GM19328 (cell line): Measurements from ENCODE around the gene SRY.
"Not testable (repeated sequence)": the region's sequence is repeated elsewhere in the genome, so short reads cannot be mapped to it uniquely, and the experiment has no call there.

ENCODE experiments used
- ATAC-seq: cut with Tn5 transposase; IDR thresholded peaks from one replicate; pipeline ENCODE4 v1.9.1; 2021; ENCODE audit warnings: mild to moderate bottlenecking, moderate library complexity; ENCODE audit not compliant: unreplicated experiment

Gene SRY

DNA sequence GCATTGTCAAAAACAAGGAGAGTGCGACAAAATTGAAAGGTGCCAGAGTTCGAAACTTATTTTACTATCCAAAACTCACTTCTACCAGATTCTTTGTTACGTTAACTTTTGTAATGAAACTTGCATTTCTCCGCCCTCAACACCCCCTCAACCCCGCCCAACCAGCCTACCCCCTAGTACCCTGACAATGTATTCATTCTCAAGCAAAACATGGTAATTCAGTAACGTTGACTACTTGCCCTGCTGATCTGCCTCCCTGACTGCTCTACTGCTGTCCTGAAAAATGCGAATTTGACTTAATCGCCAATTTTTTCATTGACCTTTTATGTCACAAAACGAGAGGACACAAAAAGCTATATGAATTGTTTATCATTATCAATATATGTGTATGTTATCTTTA, at the start of gene SRY:
Gene SRY (minus strand): TSS at position 83 of the 400 bp plus-strand sequence. CDS start 79 bp downstream, at position 4.
- ATAC-seq = no peak

DNA sequence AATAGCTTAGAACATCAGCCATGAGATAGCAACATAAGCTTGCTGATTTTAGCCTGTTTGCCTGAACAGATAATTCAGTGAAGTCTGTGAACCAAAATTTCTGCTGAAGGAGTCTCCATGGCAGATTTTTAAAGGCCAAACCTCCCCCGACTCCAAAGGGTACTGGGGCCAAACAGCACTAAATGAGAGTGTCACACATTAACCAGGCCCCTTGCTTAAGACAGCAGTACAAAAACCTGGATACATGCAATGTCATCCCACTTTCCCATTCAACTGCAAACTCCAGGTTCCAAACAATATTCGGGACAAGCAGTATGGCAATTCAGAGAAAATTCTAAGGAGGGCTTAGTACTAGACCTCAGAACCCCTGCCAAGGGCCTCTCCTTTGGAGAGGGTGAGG, 49.6 kb upstream of the SRY start:
- ATAC-seq = no peak

DNA sequence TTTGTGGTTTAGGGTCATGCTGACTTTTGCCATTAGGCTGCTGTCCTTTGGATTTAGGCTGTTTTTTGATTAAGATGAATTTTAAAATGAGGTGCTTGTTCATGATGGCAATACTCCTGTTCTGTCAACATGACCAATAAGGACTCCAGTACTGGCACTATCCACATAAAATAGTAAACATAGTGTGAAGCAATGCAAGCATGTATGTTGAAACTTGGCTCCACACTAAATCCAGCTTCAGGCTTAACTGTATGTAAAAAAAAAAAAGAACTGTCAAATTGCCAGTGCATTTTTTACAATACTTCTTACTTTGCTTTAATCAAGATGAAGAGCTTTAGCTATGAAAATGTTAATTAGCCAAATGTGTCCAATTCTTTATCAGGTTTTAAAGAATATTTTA, 47.7 kb upstream of the SRY start:
- ATAC-seq = no peak

- ATAC-seq = no peak
Observed at GRCh38 chrY:2828497-2828896, 41.0 kb upstream of the SRY start.

- ATAC-seq = no peak
Observed at GRCh38 chrY:2824471-2824870, 37.0 kb upstream of the SRY start.

DNA sequence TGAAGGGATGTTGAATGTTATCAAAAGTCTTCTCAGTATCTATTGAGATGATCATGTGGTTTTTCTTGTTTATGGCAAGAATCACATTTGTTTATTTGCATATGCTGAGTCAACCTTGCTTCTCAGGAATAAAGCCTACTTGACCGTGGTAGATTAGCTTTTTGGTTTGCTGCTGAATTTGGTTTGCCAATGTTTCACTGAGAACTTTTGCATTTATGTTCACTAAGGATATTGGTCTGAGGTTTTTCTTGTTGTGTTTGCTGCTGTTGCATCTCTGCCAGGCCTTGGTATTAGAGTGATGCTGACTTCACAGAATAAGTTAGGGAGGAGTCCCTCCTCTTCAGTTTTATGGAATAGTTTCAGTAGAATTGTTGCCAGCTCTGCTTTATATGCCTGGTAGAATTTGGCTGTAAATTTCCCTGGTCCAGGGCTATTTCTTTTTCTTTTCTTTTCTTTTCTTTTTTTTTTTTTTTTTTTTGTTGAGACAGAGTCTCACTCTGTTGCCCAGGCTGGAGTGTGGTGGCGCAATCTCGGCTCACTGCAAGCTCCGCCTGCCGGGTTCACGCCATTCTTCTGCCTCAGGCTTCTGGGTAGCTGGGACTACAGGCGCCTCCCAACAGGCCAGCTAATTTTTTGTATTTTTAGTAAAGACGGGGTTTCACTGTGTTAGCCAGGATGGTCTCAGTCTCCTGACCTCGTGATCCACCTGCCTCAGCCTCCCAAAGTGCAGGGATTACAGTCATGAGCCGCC, 29.8 kb upstream of the SRY start:
- not testable (repeated sequence) for ATAC-seq

DNA sequence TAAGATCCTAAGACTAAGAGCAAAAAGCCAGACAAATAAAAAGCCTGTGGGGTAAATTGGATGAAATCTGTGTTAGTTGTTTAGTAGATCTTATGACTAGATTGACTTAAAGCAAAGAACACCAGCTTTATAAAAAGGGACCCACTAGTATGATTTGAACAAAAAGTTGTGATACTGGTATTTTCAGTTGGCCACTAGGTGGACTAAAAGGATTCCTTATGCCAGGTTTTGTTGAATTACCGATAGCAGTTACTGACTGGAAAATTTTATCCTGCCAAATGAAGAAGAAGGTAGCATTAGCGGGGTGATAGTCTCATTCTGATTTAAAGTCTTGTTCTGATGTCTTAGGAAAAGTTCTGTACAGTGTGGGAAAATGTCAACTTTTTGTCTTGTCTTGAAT, 12.8 kb upstream of the SRY start:
- no peak for ATAC-seq

GRCh38 chrY:2797991-2798390, 10.5 kb upstream of the SRY start:
- ATAC-seq = no peak

DNA sequence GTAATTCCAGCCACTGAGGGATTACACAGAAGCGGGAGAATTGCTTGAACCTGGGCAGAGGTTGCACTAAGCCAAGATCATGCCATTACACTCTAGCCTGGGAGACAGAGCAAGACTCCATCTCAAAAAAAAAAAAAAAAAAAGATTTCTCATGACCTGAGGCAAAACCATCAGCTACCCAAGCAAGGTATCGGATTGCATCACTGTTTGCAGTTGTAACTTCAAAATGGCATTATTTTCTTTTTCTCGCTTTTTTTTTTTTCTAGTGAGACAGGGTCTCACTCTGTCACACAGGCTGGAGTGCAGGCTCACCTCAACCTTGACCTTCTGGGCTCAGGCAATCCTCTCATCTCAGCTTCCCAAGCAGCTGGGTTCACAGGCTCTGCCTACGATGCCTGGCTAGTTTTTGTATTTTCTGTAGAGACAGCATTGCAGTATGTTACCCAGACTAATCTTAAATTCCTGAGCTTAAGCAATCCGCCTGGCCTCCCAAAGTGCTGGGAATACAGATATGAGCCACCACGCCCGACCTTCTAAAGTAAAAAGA, 9.6 kb upstream of the SRY start:
- ATAC-seq = no peak

- no peak for ATAC-seq
Observed at GRCh38 chrY:2789756-2790155, 2.3 kb upstream of the SRY start.

DNA sequence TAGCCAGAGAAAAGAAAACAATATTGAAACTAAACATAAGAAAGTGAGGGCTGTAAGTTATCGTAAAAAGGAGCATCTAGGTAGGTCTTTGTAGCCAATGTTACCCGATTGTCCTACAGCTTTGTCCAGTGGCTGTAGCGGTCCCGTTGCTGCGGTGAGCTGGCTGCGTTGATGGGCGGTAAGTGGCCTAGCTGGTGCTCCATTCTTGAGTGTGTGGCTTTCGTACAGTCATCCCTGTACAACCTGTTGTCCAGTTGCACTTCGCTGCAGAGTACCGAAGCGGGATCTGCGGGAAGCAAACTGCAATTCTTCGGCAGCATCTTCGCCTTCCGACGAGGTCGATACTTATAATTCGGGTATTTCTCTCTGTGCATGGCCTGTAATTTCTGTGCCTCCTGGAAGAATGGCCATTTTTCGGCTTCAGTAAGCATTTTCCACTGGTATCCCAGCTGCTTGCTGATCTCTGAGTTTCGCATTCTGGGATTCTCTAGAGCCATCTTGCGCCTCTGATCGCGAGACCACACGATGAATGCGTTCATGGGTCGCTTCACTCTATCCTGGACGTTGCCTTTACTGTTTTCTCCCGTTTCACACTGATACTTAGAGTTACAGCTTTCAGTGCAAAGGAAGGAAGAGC, 488 bp downstream of the SRY start:
- ATAC-seq = no peak
